Activated T-helper 1 cell treated with anti-CD3 and anti-CD28 coated beads, Interleukin-2, amount 50 U/mL, for 16 hours (primary cell): ENCODE results near the gene EML4.

Experiments used
- DNase-seq, 2 donors: peaks; one replicate each; pipeline ENCODE4 v3.0.0-alpha.2; 2020; ENCODE audit warnings: low read depth in 1 of 2, low spot score in 1 of 2

The EML4 gene

DNA sequence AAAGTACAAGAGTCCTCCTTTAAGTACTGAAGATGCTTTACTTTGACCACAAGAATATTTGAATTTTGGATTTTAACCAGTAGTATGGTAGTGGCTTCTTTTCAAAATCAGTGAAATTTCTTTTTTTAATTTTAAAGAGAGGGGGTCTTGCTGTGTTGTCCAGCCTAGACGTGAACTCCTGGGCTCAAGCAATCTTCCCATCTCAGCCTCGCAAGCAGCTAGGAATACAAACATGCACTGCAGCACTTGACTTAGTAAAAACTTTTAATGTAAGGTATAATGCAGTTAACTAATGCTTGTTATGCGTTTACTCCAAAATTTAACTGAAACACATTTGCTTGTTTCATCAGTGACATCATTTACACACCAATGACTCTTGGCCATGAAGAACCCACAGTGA, 49.6 kb downstream of the EML4 start:
- DNase-seq = no peak

DNA sequence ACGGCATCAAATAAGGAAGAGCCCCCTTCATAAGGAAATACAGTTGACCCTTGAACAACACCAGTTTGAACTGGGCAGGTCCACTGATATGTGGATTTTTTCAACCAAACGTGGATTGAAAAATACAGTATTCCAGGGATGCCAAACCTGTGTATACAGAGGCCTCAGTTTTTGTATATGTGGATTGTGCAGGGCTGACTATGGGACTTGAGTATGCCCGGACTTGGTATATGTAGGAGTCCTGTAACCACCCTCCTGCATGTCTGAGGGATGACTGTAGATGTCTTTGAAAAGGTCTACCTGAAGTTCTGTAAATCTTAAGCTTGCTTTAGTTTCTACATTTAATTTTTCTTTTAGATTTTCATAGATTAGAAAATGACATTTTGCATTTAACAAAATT, 50.0 kb downstream of the EML4 start:
- DNase-seq = no peak

DNA sequence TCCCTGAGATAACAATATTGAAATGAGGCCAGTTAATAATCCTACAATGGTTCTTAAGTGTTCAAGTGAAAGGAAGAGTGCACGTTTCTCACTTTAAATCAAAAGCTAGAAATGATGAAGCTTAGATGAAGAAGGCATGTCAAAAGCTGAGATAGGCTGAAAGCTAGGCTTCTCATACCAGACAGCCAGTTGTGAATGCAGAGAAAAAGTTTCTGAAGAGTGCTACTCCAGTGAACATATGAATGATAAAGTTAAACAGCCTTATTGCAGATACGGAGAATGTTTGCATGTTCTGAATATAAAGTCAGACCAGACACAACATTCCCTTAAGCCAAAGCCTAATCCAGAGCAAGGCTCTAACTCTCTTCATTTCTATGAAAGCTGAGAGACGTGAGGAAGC, 51.4 kb downstream of the EML4 start:
- DNase-seq = no peak

DNA sequence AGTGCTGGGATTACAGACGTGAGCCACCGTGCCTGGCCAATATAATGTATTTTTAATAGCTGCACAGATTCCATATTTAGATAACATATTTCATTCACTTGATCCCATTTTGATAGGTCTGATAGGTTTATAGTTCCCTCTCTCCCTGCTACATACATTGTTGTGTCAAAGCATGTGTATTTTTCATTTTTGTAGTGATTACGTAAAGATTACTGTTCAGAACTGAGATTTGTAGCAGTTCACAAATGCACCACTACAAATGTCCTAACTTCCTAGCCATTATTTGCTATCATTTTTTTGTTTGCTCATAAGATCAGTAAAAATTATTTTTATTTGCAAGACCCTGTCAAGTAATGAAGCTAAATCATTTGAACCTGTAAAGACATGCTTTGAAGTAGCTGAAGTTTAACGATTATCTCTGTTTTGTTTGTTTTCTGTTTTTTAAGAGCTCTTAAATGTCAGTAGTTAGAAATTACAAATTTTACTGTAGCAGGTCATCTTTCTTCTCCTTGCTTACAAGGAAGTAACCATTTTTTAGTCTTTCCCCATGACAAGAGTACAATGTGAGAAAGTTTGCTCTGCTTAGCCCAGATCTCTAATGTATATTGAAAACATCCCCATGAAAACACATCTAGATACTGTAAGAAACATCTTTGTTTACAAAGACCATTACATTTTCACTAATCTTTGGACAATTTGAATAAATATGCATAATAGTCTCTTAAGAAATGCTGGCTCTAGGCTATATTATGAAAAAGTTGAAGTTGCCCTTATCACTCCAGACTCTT, 54.1 kb downstream of the EML4 start:
- DNase-seq = no peak

- no peak for DNase-seq
Observed at GRCh38 chr2:42223855-42224268, 54.7 kb downstream of the EML4 start.

DNA sequence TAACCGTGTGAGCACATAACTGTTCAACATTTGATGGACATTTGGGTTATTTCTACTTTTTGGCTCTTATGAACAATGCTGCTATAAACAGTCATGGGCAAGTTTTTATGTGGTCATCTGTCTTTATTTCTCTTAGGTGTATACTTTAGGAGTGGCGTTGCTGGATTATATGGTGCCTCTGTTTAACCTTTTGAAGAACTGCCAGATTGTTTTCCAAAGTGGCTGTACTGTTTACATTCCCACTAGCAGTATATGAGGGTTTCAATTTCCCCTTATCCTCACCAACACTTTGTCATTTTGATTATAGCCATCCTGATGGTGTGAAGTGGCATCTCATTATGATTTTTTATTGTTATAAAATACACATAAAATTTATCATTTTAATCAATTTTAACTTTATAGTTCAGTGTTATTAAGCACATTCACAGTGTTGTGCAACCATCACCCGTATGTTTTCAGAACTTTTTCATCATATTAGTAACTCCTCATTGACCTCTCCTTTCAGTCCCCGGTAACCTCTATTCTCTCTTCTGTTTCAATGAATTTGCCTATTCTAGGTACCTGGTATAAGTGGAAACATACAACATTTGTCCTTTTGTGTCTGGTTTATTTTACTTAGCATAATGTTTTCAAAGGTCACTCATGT, 55.4 kb downstream of the EML4 start:
- no peak for DNase-seq

DNA sequence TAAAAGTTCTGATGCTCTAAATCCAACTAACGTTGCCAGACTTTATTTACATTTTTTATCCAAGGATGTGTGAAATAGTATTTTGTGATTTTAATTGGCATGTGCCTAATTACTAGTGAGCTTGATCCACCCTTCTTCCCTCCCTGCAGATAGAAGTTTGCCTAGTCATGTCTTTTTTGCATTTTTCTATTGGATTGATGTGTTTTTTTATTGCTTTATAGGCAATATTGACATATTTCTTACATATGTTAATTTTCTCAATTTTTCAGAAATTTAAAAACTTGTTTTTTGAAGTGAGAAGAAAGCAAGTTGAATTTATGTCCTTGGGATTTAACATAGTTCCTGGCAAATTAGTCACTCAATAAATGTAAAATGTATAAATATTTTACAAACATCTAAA, 56.4 kb downstream of the EML4 start:
- DNase-seq = no peak

- DNase-seq = no peak
Observed at GRCh38 chr2:42227491-42227890, 58.3 kb downstream of the EML4 start.

DNA sequence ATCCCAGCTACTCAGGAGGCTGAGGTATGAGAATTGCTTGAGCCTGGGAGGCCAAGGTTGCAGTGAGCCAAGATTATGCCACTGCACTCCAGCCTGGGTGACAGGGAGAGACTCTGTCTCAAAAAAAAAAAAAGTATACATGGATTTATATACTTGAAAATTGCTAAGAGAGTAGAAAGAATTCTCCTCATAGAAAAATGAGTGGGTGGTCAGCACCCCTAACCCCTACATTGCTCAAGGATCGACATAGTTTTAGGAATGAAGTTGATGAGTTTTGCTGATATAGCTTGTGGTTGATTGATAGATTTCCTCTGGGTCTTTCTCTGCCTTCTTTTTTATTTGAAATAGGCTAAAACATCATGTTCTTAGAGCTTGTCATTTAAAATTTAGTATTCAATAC, 58.9 kb downstream of the EML4 start:
- no peak for DNase-seq

DNA sequence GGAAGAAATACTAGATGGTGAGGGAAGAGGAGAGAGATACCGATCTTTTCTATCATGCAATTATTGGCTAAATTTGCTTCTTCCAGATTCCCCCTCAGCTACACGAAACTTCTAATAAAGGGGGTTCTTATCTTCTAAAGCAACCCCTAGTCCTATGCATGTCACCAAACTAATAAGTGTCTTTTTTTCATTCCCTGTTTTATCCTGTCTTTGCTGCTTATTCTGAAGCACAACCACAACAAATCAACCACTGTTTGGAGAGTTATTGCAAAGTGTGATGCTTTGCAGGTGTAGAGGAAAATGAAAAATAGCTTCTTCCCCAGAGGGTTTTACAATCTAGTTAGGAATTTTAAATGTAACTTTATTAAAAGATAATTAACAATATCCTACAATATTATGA, 60.8 kb downstream of the EML4 start:
- no peak for DNase-seq

DNA sequence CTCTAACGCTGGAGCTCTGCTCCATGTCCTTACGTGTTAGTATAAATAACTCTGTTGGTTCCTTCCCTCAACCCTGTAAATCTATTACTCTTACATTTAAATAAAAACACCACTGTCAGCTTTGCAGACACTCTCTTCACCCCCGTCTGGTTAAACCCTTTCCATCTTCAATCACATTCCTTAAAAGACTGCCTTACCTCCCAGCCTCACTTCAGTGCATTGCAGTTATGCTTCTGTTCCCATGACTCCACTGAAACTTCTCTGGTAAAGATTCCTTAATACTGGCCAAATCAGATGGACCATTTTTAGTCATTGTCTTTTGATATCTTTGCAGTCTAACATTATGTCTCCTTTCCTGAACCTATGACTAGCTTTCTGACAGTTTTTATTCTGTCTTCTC, 61.7 kb downstream of the EML4 start:
- DNase-seq = no peak

GRCh38 chr2:42232024-42232423, 62.9 kb downstream of the EML4 start:
- DNase-seq = no peak

GRCh38 chr2:42233976-42234441, 64.9 kb downstream of the EML4 start:
- DNase-seq = no peak

DNA sequence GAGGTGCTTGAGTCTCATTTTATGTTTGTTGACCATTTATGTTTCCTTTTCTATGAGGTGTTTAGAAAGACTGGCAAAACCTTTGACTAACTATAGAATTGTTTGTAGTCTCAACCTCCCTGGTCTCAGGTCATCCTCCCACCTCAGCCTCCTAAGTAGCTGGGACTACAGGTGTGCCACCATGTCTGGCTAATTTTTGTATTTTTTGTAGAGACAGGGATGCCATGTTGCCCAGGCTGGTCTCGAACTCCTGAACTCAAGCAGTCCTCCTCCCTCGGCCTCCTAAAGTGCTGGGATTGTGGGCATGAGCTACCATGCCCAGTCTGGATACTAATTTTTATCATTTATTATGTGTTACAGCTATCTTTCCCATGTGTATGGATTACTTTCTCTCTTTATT, 67.8 kb downstream of the EML4 start:
- no peak for DNase-seq

- DNase-seq = no peak
Observed at GRCh38 chr2:42238644-42239288, 69.6 kb downstream of the EML4 start.

DNA sequence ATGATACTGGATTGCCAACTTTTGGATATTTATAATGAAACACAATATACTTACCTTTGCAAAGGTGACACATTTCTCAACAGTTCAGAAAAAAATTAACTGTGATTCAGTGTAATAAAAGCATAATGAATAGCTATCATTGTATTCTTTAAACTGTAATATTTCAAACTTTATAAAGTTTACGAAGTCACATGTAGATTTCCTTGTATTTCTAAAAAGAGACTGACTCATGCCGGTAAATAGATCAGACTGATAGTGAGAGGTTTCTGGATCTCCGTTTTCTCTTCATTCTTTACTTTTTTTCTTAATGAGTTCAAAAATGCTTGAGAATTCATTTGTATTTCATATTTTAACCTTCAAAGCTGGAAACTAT, 70.1 kb downstream of the EML4 start:
- DNase-seq = no peak

DNA sequence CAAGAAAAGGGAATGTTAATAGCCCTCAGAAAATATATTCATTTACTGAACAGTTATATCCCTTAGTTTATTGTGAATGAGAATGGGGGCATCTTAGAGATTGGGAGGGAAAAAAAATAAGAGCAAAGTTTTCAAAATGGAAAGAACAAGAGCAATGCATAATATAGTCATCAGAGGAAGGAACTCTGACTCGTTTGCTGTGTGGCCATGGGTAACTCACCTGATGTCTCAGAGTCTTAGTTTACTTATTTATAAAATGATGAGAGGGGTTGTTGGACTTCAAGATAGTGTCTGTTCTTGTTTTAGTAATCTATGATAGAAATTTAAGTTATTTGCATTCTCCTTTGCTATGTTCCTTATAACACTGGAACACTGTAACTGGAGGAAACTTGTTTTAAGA, 70.7 kb downstream of the EML4 start:
- no peak for DNase-seq

DNA sequence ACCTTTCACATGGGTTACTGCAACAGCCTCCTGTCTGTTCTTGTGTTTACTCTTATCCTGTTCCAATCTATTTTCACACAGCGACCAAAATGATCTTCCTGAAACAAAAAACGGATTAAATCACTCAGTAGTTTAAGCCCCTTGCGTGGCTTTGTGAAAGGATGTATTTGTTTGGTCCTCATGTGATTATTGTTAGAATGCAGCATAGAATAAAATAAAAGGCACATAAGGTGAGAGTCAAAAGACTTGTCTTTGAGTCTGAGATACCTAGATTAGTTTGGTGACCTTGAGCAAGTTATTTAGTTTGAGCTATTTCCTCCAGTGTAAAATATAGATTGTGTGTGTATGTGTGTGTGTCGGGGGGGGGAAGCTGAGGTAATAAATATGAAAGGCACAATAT, 72.4 kb downstream of the EML4 start:
- no peak for DNase-seq

DNA sequence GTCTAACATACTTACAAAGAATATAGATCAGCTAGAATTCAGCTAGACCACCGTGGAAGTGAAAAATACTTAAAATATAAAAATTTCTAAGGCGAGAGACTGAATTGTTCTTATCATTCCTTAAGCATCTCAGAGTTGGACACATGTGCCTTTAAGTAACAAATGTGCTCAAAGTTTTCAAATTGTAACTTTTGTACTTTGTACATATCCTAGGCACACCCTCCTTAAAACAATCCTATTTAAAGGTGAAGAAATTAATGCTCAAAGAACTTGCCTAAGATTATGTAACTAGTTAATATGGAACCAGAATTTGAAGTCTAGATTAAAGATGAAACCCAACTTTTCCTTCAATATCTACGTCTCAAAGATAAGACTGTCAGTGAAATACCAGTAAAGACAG, 74.1 kb downstream of the EML4 start:
- no peak for DNase-seq

DNA sequence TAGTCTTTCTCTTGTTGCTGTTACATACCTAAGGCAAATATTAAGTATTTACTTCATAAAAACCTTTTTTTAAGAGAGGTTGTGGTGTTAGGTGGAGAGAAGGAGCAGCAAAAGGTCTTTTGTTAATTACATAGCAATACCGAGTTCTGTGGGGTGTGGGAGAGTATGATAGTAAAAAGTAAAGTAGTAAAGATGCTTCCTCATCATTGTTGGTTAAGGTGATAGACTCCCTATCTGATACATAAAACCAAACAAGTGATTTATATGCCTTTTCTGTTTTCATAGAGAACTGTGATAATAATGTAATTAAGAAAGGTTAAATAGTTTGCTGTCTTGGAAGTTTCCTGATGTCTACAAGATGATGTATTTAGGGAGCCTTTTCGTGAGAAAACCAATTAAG, 75.4 kb downstream of the EML4 start:
- no peak for DNase-seq

GRCh38 chr2:42245396-42245795, 76.2 kb downstream of the EML4 start:
- DNase-seq = no peak

GRCh38 chr2:42246562-42246961, 77.4 kb downstream of the EML4 start:
- DNase-seq = no peak
